HEK293 (cell line): ENCODE results near the gene KPNA3.

Experiments used
- CTCF ChIA-PET: fragments of 350-600 bp; formaldehyde crosslinking; extraction: SDS; loops from one replicate; lab custom pipeline; 2021; ENCODE audit warnings: antibody characterized with exemption; lab: Yijun Ruan, JAX
- POLR2A ChIA-PET: fragments of 300-600 bp; formaldehyde crosslinking; extraction: SDS; loops from one replicate; lab custom pipeline; 2020; ENCODE audit warnings: antibody characterized with exemption, inconsistent platforms; lab: Yijun Ruan, JAX
- H3K27ac ChIP-seq: fragments of 200-500 bp; sonication (Bioruptor generic); 2 replicates; pipeline ENCODE4 v1.5.1; 2014; ENCODE audit warnings: low read depth, low read length, control low read depth, inconsistent platforms; ENCODE audit errors: extremely low read depth
- H3K36me3 ChIP-seq, 2 experiments: fragments of 200-500 bp in 1 of 2; sonication (Bioruptor generic) in 1 of 2; 1 replicate in 1 of 2; 2 replicates in 1 of 2; pipeline ENCODE4 v1.5.1; 2014 to 2017; ENCODE audit warnings: inconsistent platforms in 2 of 2, low read length in 2 of 2; ENCODE audit not compliant: control insufficient read depth in 2 of 2, insufficient read depth in 1 of 2
- H3K4me1 ChIP-seq: fragments of 200-500 bp; sonication (Bioruptor generic); 2 replicates; pipeline ENCODE4 v1.5.1; 2014; ENCODE audit warnings: mild to moderate bottlenecking, low read length, inconsistent platforms; ENCODE audit not compliant: control insufficient read depth, insufficient read depth
- H3K4me3 ChIP-seq: 2 replicates; pipeline ENCODE4 v1.5.1; 2011; ENCODE audit warnings: low read depth, mild to moderate bottlenecking, control low read depth, low read length, moderate library complexity
- H3K9me3 ChIP-seq: fragments of 200-500 bp; sonication (Bioruptor generic); 2 replicates; pipeline ENCODE4 v1.5.1; 2014; ENCODE audit warnings: low read depth, low read length, inconsistent platforms; ENCODE audit not compliant: control insufficient read depth, insufficient read depth
- BCL11B ChIP-seq: fragments of 450-650 bp; formaldehyde crosslinking; IDR thresholded peaks from 2 replicates; pipeline ENCODE4 v1.5.1; 2016; ENCODE audit warnings: low read depth, missing biosample characterization, missing genetic modification characterization
- ELK4 ChIP-seq: IDR thresholded peaks from 2 replicates; pipeline ENCODE4 v1.6.1; 2011; ENCODE audit warnings: mild to moderate bottlenecking, low read depth, low read length, borderline replicate concordance
- KLF9 ChIP-seq: fragments of 450-650 bp; formaldehyde crosslinking; IDR thresholded peaks from 2 replicates; pipeline ENCODE4 v1.5.1; 2016; ENCODE audit warnings: missing biosample characterization, missing genetic modification characterization, low read depth
- MEIS1 ChIP-seq: sonication (generic); formaldehyde crosslinking; IDR thresholded peaks from 2 replicates; pipeline ENCODE4 v1.8.1; 2022; ENCODE audit warnings: missing genetic modification reagents, mild to moderate bottlenecking, borderline replicate concordance
- REPIN1 ChIP-seq: fragments of 450-650 bp; formaldehyde crosslinking; IDR thresholded peaks from 2 replicates; pipeline ENCODE4 v1.5.1; 2017; ENCODE audit warnings: missing biosample characterization, missing genetic modification characterization, low read depth
- SCRT1 ChIP-seq: fragments of 450-650 bp; formaldehyde crosslinking; IDR thresholded peaks from 2 replicates; pipeline ENCODE4 v1.5.1; 2016; ENCODE audit warnings: missing biosample characterization, missing genetic modification characterization, borderline replicate concordance
- SCRT2 ChIP-seq: fragments of 450-650 bp; formaldehyde crosslinking; IDR thresholded peaks from 2 replicates; pipeline ENCODE4 v1.5.1; 2016; ENCODE audit warnings: missing biosample characterization, missing genetic modification characterization
- SETDB1 ChIP-seq: IDR thresholded peaks from one replicate; pipeline ENCODE4 v1.6.1; 2017; ENCODE audit warnings: mild to moderate bottlenecking, low read length, moderate library complexity, mixed read lengths; ENCODE audit not compliant: insufficient read length
- ZBTB1 ChIP-seq: fragments of 450-650 bp; formaldehyde crosslinking; IDR thresholded peaks from 2 replicates; pipeline ENCODE4 v1.5.1; 2016; ENCODE audit warnings: missing biosample characterization, missing genetic modification characterization
- ZBTB26 ChIP-seq: fragments of 450-650 bp; formaldehyde crosslinking; optimal IDR thresholded peaks from 2 replicates; pipeline ENCODE3; 2016; ENCODE audit warnings: missing biosample characterization, mild to moderate bottlenecking, missing genetic modification characterization
- ZFHX2 ChIP-seq: fragments of 450-650 bp; formaldehyde crosslinking; conservative IDR thresholded peaks from 2 replicates; pipeline ENCODE4 v1.5.1; 2016; ENCODE audit warnings: missing biosample characterization, missing genetic modification characterization
- ZNF132 ChIP-seq: fragments of 450-650 bp; formaldehyde crosslinking; IDR thresholded peaks from 2 replicates; pipeline ENCODE4 v1.5.1; 2017; ENCODE audit warnings: missing biosample characterization, missing genetic modification characterization, borderline replicate concordance
- ZNF169 ChIP-seq: fragments of 450-650 bp; formaldehyde crosslinking; IDR thresholded peaks from 2 replicates; pipeline ENCODE4 v1.5.1; 2016; ENCODE audit warnings: missing biosample characterization, missing genetic modification characterization
- ZNF266 ChIP-seq: fragments of 450-650 bp; formaldehyde crosslinking; IDR thresholded peaks from 2 replicates; pipeline ENCODE4 v1.5.1; 2016; ENCODE audit warnings: missing biosample characterization, missing genetic modification characterization, low read depth
- ZNF391 ChIP-seq: fragments of 450-650 bp; formaldehyde crosslinking; IDR thresholded peaks from 2 replicates; pipeline ENCODE4 v1.5.1; 2016; ENCODE audit warnings: low read depth, missing biosample characterization, missing genetic modification characterization, borderline replicate concordance
- ZNF398 ChIP-seq: fragments of 450-650 bp; formaldehyde crosslinking; IDR thresholded peaks from 2 replicates; pipeline ENCODE4 v1.5.1; 2017; ENCODE audit warnings: missing biosample characterization, missing genetic modification characterization
- ZNF473 ChIP-seq: fragments of 450-650 bp; formaldehyde crosslinking; IDR thresholded peaks from 2 replicates; pipeline ENCODE4 v1.5.1; 2017; ENCODE audit warnings: missing biosample characterization, missing genetic modification characterization
- ZNF513 ChIP-seq: fragments of 450-650 bp; IDR thresholded peaks from 2 replicates; pipeline ENCODE4 v1.5.1; 2018; ENCODE audit warnings: missing biosample characterization, missing genetic modification characterization
- ZNF530 ChIP-seq: fragments of 450-650 bp; formaldehyde crosslinking; IDR thresholded peaks from 2 replicates; pipeline ENCODE4 v1.5.1; 2016; ENCODE audit warnings: low read depth, missing biosample characterization, missing genetic modification characterization
- ZNF560 ChIP-seq: fragments of 450-650 bp; formaldehyde crosslinking; IDR thresholded peaks from 2 replicates; pipeline ENCODE4 v1.5.1; 2017; ENCODE audit warnings: missing biosample characterization, missing genetic modification characterization, borderline replicate concordance
- ZNF654 ChIP-seq: fragments of 450-650 bp; formaldehyde crosslinking; IDR thresholded peaks from 2 replicates; pipeline ENCODE4 v1.5.1; 2016; ENCODE audit warnings: low read depth, missing biosample characterization, missing genetic modification characterization
- ZNF747 ChIP-seq: fragments of 450-650 bp; formaldehyde crosslinking; IDR thresholded peaks from 2 replicates; pipeline ENCODE4 v1.5.1; 2016; ENCODE audit warnings: missing biosample characterization, missing genetic modification characterization
- ZNF791 ChIP-seq: fragments of 450-650 bp; formaldehyde crosslinking; IDR thresholded peaks from 2 replicates; pipeline ENCODE4 v1.5.1; 2016; ENCODE audit warnings: missing biosample characterization, missing genetic modification characterization

KPNA3 gene

GRCh38 chr13:49830721-49831120 is 38.2 kb upstream of the KPNA3 start (continued):
- TF ChIP-seq ZBTB1 (tag by site-specific recombination) (no peak), ZNF473 (tag by site-specific recombination) (no peak), ZNF654 (tag by site-specific recombination) (no peak), ZNF747 (tag by site-specific recombination) (no peak)

- H3K27ac ChIP-seq = no peak overlapping the region
- H3K4me3 ChIP-seq = no peak overlapping the region
- no peaks in the 10 kb centered on the region for H3K9me3 ChIP-seq
- no peaks in the 10 kb centered on the region for H3K36me3 ChIP-seq
- ChIA-PET CTCF (no interaction called here), POLR2A (no interaction called here)
- peak; percentile 65 for TF ChIP-seq SCRT2 (tag by site-specific recombination)
- no peak for TF ChIP-seq ZNF654 (tag by site-specific recombination)
- TF ChIP-seq ZNF791 = no peak
- TF ChIP-seq ZNF560 (tag by site-specific recombination) = no peak
- no peak for TF ChIP-seq ZNF398 (tag by site-specific recombination)
- no peak for TF ChIP-seq REPIN1 (tag by site-specific recombination)
- TF ChIP-seq ZNF169 = peak; percentile 91
- no peak for TF ChIP-seq MEIS1
- TF ChIP-seq BCL11B (tag by site-specific recombination) = no peak
- TF ChIP-seq ZBTB1 (tag by site-specific recombination) = no peak
- TF ChIP-seq SETDB1 = no peak
- peak; percentile 45; the same call in 1 of the 2 replicates for TF ChIP-seq SCRT1 (tag by site-specific recombination)
- no peak for TF ChIP-seq ZNF132 (tag by site-specific recombination)
- no peak for TF ChIP-seq KLF9
- no peak for TF ChIP-seq ELK4
- no peaks in the 10 kb centered on the region for H3K4me1 ChIP-seq
These were observed 37.2 kb upstream of the KPNA3 start for GRCh38 chr13:49829715-49830114.

GRCh38 chr13:49828453-49828852 is 36.0 kb upstream of the KPNA3 start:
- ChIA-PET POLR2A (no interaction called here), CTCF (no interaction called here)
- H3K4me3 ChIP-seq = no peak overlapping the region

More at GRCh38 chr13:49828453-49828852, 36.0 kb upstream of the KPNA3 start:
- no peaks in the 10 kb centered on the region for H3K36me3 ChIP-seq
- TF ChIP-seq ZNF530 (no peak), ZNF266 (tag by site-specific recombination) (no peak), ZNF169 (no peak), ZNF391 (tag by site-specific recombination) (no peak), ZFHX2 (no peak), ZNF513 (no peak), ZNF473 (tag by site-specific recombination) (no peak), ZBTB26 (tag by site-specific recombination) (no peak)
- TF ChIP-seq, all 188 proteins: peak for 0
- Histone ChIP-seq H3K27ac (no peak overlapping the region), H3K9me3 (no peaks in the 10 kb centered on the region), H3K4me1 (no peaks in the 10 kb centered on the region)
